ENCODE data around the gene ZNF418. TPM values are rescaled to one million over a fixed set of nuclear protein-coding genes. Genes with fewer than 3 reads are reported as not detected.

Gene ZNF418
- total and polyA plus RNA-seq, 2 of the 8 experiments (the other 6 are each of a cell fraction or from before 2014, with no cell fraction given), result 10.5 to 18.8 TPM

DNA sequence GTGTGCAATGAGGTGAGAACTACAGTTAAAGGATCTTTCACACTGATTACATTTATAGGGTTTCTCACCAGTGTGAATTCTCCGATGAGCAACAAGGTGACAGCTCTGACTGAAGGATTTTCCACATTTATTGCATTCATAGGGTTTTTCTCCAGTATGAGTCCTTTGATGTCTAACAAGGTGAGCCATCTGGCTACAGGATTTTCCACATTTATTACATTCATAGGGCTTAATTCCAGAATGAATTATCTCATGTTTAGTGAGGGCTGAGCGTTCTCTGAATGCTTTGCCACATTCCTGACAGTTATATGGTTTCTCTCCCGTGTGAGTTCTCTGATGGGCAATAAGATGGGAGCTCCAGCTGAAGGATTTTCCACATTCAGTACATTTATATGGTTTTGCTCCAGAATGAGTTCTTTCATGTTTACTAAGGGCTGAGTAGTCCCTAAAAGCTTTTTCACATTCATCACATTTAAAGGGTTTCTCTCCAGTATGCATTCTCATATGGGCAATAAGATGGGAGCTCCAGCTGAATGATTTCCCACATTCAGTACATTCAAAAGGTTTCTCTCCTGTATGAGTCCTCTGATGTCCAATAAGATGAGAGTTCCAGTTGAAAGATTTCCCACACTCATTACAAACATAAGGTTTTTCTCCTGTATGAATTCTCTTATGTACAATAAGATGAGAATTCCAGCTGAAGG lies 43.5 kb upstream of the ZNF418 start:
- Histone ChIP-seq H3K27ac (ENCODE audit: low read depth, low read length) (no peak overlapping the region), H3K36me3 (ENCODE audit: control insufficient read depth in 2 of 4, insufficient read depth in 4 of 4, low read length in 3 of 4) (peaks cover 12 to 87% (median 49%) of the 10 kb centered on the region in 4 experiments), H3K27me3 (replicated peaks in 1 of 4; ENCODE audit: control insufficient read depth in 3 of 4, extremely low read depth in 1 of 4, insufficient read depth in 3 of 4, low read length in 3 of 4) (no peaks in the 10 kb centered on the region), H3K14ac (ENCODE audit: insufficient read length) (no peak overlapping the region), H3K4me3 (ENCODE audit: extremely low read depth in 1 of 4, insufficient read depth in 2 of 4, low read depth in 3 of 4, low read length in 4 of 4) (no peak overlapping the region; a peak in 1 of 8 replicates), H3K4me2 (ENCODE audit: insufficient read depth in 1 of 2, low read depth in 2 of 2, low read length in 2 of 2) (no peak overlapping the region), H2BK20ac (ENCODE audit: low read length) (no peak overlapping the region), H2BK120ac (replicated peaks; ENCODE audit: low read depth, low read length) (no peak overlapping the region), H3K23ac (ENCODE audit: insufficient read length) (no peak overlapping the region), H4K8ac (ENCODE audit: extremely low read depth, insufficient read depth, low read length) (no peak overlapping the region; the same call in 1 of the 2 replicates), H3K9ac (replicated peaks in 1 of 4; ENCODE audit: extremely low read depth in 1 of 4, low read depth in 3 of 4, low read length in 3 of 4) (no peak overlapping the region), H2BK12ac (ENCODE audit: low read depth, low read length) (no peak overlapping the region), H3K18ac (ENCODE audit: extremely low read depth, low read length) (no peak overlapping the region), H4K20me1 (replicated peaks in 1 of 2; ENCODE audit: control insufficient read depth in 1 of 2, insufficient read depth in 2 of 2, low read length in 2 of 2) (no peaks in the 10 kb centered on the region), H2AK5ac (ENCODE audit: low read depth, low read length) (no peak overlapping the region), H3K79me1 (ENCODE audit: low read depth, low read length) (no peaks in the 10 kb centered on the region), H2BK5ac (ENCODE audit: low read depth, low read length) (no peak overlapping the region), H3K9me3 (ENCODE audit: insufficient read depth in 2 of 2, low read depth in 1 of 2, low read length in 1 of 2) (peaks cover 93 to 98% of the 10 kb centered on the region in 2 experiments), H3K79me2 (ENCODE audit: control insufficient read depth in 1 of 2, insufficient read depth in 2 of 2, low read length in 2 of 2) (no peaks in the 10 kb centered on the region), H3K4me1 (replicated peaks in 1 of 4; ENCODE audit: control insufficient read depth in 3 of 4, insufficient read depth in 4 of 4, low read length in 3 of 4) (no peaks in the 10 kb centered on the region), H3K23me2 (ENCODE audit: low read depth, low read length) (no peaks in the 10 kb centered on the region), H4K91ac (replicated peaks; ENCODE audit: insufficient read length, low read length) (no peak overlapping the region), H3K56ac (replicated peaks; ENCODE audit: insufficient read length, low read depth, low read length) (no peak overlapping the region), H2BK15ac (ENCODE audit: low read length) (no peak overlapping the region), H2AFZ (ENCODE audit: low read length) (no peak overlapping the region), H3K4ac (replicated peaks; ENCODE audit: insufficient read length, low read depth, low read length) (no peak overlapping the region), H4K5ac (ENCODE audit: insufficient read length, low read depth, low read length) (no peak overlapping the region)
- WGBS, 2 experiments (ENCODE audit: extremely low coverage in 1 of 2, insufficient coverage in 1 of 2, insufficient read length in 1 of 2, insufficient replicate concordance in 2 of 2, low coverage in 1 of 2, low lambda C conversion rate in 2 of 2, missing lambda C conversion rate in 1 of 2), result 99% methylated on average over 3 of the region's 3 CpGs; no CpG with 5 or more reads in 1 of the 2 experiments
- TF ChIP-seq CHD2 (IDR thresholded peaks at IDR 0.05; ENCODE audit: low read length), result no peak
- TF ChIP-seq USF2 (IDR thresholded peaks at IDR 0.05; ENCODE audit: low read length), result no peak
- TF ChIP-seq ZNF274 (IDR thresholded peaks at IDR 0.05; ENCODE audit: borderline replicate concordance, extremely low read depth, low read length), result peak; percentile 100
- no peak for TF ChIP-seq TCF12 (IDR thresholded peaks at IDR 0.05; ENCODE audit: low read depth, low read length)
- TF ChIP-seq SIX5 (IDR thresholded peaks at IDR 0.05; ENCODE audit: low read depth, low read length), result no peak
- TF ChIP-seq TAF7 (optimal IDR thresholded peaks at IDR 0.05; ENCODE audit: borderline replicate concordance, low read depth, low read length), result no peak
- no peak for TF ChIP-seq CTBP2 (IDR thresholded peaks at IDR 0.05; ENCODE audit: borderline replicate concordance, insufficient read depth, insufficient read length, low read length)
- TF ChIP-seq RFX5 (IDR thresholded peaks at IDR 0.05; ENCODE audit: borderline replicate concordance, low read depth, low read length), result no peak
- DNase-seq (ENCODE audit: low read depth in 1 of 2, low spot score in 2 of 2) (no peak), FAIRE-seq (no peak)
- CTCF ChIA-PET (ENCODE audit: partially characterized antibody), result no interaction called here
- POLR2A ChIA-PET (ENCODE audit: partially characterized antibody), result interaction anchor here (0.5 to 2.5 kb wide), 3 partner anchors 9 to 1393 kb away, joined by 3 to 5 read pairs (median 5); no protein-coding TSS in a partner anchor
